ENCODE results near the gene RUNX1.

- TF ChIP-seq POLR2A (IDR thresholded peaks at IDR 0.05) (no peak), CTCF (IDR thresholded peaks at IDR 0.05) (no peak)
Observed at GRCh38 chr21:34923202-34923601, 125.9 kb downstream of the RUNX1 start.
